Germinal center (tissue), 1 donor: Measurements from ENCODE around the gene ATF4.
"Not testable (repeated sequence)": the region's sequence is repeated elsewhere in the genome, so short reads cannot be mapped to it uniquely, and the experiment has no call there.

Experiments used
- DNase-seq: peaks from one replicate; pipeline ENCODE4 v3.0.0; 2012; ENCODE audit warnings: mixed read lengths, low spot score

The ATF4 gene

DNA sequence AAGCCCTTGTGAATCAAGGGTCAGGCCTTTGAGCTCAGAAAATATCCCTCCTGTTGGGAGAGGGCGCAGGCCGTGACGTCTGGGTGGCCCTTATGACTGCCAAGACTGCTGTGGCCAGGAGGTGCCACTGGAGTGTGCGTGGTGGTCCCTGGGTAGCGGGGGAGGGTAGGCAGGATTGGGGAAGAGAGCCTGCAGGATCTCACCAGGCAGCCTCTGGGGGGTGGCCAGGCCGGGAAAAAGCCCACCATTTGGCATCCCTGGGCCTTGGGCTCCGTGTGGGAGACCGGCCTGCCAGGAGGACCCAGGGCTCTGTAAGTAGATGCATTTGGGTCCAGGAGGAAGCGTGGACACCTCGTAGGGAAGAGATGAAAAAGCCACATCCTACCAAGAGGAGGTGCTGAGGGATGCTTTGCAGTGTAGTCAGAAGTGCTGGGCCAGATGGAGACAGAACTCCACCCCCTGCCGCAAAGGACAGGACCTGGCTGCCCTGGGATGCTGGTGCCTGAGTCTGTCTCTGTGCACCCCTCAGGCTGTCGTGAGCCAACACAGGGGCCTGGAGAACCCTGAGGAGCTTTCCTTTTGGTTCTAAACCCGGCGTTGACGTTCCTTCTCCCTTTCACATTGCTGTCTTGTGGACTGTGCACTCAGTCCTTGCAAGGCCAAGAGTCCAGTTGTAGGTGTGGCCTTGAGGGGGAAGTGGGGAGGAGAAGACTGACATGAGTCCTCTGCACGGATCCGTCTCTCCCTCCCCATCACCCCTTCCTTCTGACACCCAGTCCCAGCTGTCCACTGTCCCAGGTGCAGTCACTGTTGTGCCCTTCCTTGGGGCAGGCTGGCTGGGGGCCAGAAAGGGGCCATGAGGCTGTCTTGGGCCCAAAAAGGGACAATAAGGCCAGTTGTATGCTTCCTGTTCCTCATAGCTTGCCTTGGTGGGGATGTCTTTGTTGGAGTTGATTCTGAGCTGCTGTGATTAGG, 31.0 kb upstream of the ATF4 start:
- DNase-seq, result no peak

DNA sequence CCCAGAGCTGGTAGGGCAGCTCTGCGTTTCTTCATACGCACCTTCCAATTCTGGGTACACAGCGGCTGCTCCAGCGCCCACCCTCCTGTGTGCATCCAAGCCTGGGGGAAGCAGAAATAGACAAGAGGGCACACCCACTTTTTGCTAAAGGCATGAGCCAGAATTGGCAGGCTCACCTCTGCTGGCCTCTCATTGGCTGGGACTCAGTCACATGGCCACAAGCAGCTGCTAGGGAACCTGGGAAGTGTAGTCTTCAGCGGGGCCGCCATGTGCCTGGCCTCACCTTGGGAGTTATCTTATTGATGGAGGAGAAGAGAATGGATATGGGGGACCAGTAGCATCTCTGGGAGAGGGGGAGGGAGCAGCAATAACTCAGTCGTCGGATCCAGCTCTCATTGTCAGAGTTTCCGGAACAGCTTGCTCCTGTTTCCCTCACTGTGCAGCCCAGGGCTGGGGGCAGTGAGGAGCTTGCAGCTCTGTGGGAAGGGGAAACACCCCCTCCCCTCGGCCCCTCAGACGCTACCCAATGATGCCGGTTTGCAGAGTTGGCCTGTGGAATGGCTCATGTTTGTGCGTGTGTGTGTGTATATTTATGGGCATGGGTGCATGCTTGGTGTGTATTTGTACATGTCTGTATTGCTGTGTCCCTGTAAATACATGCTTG, 30.1 kb upstream of the ATF4 start:
- peak; percentile 93 for DNase-seq

DNA sequence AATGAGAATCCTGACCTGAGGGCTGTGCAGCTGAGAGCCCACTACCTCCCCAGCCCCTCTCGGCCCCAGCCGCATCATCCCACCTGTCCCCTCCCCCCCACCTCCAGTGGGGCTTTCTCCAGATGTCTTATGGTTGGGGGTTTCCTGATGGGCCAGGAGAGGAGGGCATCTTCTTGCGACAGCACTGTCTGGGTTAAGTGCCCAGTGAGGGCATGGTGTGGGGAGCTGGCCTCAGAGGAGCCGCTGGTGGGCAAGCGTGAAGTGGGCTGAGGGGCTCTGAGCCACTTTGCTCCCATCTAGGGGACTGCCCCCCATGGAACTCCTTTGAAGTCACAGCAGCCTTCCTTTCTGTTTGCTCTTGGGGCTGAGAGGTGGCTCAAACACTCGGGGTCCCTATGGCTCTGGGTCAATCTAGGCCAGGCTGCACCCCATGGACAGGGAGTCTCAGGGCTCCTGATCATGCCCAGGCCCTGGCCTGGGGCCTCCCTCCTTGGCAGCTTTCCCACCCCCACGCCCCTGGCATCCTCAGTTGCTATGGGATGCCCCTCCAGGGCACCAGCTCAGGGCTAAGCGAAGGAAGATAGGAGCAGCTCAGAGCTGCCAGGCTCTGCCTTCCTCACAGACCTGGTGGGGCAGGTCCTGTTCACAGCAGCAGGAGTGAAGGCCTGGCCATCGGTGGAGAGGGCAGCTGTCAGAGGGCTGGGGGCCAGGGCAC, 29.2 kb upstream of the ATF4 start:
- DNase-seq, result no peak

DNA sequence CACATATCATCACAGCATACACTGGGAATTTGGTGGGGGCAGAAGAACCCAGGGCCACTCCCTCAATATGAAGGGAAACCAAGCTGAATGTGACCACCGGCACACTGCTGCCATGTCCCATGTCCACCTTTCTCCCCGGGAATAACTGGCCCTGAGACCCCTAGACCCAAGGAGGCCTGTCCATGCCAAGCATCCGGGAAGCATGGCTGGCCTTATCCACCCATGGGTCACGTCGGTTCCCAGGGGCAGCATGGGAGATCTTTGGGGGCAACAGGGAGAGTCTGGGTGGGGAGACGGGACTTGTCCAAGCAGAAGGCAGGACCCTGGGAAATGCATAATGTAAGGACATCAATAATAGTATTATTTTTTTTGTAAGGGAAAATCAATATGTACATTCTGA, 28.7 kb upstream of the ATF4 start:
- no peak for DNase-seq

DNA sequence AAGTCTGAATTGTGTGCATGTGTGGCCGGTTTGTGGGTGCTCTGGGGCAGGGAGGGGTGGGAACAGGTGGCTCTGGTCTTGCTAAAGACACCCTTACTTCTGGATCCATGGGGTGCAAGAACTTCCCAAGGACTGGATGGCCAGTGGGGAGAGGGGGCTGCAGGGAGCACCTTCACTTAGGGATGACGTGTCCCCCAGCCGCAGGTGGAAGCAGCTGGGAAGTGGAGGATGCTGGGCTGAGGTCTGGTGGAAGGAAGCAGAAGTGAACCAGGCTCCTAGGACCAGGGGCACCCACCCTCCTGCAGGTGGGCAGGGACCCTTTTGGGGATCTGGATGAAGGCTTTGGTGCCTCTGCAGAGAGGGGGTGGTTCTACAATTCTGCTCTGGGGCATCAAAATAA, 28.2 kb upstream of the ATF4 start:
- DNase-seq, result no peak

DNA sequence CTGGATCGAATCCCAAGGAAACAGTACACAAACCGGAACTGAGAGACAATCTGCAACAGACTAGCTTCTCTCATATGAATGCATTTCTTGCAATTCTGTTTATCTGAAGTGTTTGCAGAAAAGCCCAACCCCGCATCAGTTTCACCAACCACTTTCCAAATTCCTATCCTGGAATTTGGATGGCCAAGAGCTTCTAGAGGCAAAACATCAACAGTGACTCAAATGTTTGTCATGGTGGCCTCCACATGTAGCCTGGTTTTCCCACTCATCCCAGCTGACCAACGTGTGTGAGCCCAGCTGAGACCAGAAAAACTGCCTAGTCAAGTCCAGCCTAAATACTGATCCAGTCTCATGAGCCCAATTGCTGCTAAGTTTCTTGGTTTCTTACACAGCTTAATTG, 26.6 kb upstream of the ATF4 start:
- no peak for DNase-seq

DNA sequence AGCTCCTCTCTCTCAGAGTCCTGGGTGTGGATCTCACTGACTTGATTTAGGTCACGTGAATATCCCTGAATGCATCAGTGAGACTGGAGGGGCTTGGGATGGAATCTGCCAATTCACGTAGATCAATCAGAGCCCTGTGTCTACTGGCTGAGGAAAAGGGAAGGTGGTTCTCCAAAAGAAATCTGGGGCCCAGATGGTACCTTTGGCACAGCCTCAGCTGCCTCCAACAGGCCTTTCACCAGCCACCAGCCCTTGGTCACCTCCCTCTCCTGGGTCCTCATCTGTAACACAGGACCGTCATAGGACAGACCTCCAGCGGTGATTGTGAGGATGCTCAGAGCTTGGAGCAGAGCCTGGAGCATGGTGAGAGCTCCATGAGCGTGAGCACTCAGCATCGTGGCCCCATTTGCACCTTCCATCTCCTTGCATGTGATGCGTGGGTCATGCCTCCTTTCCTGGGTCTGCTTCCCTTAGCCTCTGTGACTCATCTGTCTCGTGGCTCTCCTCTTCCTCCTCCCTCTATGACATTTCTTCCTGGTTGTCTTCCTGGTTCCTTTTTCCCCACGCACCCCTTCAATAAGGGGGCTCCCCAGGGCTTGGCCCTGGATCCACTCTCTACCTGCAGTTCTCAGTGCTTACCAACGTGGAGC, 25.8 kb upstream of the ATF4 start:
- no peak for DNase-seq

DNA sequence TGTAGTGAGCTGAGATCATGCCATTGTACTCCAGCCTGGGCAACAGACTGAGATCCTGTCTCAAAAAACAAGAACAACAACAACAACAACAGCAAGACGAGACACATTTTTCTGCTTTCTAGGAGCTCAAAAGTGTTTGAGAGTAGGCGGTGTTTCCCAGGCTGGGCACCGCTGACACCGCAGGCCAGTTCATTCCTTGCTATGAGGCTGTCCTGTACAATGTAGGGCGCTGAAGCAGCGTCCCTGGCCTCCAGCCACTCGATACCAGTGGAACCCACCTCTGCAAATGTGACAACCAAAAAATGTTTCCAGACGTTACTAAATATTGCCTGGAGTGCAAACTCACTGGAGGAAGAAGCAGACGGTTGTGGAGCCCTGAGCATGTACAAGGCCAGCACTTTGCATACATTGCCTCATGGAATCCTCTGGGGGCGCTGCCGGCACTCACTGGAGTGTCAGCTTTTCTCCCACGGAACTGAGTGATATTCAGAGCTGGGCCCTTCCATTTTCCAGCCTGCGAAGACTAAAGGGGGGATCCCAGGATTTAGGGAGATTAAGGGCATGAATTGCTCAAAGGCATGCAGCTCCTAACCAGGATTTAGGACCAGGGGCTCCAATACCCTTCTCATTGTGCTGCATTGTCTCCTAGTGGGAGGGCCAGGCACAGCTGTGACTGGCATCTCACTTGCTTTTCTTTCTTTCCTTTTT, 24.1 kb upstream of the ATF4 start:
- DNase-seq, result peak; percentile 51

DNA sequence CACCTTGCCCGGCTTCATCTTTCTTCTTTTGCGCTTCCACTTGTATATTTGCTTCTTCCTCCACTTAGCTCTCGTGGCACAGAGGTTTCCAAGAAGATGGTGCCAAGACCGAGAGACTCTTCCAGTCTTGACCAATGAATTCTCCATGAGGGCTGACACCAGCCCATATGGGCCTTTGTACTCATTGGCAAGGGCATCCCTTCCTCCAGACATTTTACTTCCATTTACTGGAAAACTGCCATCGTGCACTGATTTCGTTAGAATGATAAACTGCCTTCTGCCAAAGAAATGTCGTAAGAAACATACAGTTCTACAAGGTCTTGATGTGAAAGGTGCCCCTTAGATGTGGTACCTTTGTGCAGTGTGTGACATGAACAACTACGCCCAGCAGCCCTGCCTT, 22.9 kb upstream of the ATF4 start:
- no peak for DNase-seq

DNA sequence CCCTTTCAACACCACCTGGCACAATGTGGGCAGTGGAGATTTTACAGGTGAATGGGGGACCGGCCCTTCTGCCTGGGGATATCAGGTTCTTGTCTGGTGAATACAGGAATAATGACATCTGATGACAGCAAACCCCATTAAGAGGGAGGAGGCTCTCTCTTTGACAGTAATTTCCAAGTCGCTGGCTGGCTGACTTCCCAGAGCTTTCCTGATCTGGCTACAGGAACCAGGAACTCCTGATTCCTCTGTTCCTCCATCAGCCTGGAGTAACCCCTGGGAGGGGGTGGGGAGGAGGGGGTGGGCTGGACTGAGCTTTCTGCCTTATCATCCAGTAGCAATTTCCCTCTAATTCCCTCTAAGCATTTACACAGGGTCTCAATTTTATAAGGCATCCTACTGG, 22.0 kb upstream of the ATF4 start:
- no peak for DNase-seq

DNA sequence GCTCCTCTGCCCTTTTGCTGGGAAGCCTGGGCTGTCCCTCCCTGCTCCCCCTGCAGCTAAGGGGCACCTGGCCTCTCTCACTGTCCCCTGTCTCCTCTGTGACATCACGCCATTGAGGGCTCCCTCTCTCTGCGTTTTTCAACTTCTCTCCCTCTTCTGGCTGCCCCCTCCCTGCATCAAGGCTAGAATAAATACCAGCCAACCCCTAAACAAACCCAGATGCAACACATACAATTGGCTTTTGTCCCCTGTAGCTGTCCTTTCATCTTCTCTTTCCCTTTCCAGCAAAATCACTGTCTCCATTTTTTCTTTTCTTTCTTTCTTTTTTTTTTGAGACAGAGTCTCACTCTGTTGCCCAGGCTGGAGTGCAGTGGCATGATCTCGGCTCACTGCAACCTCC, 21.6 kb upstream of the ATF4 start:
- DNase-seq, result no peak

DNA sequence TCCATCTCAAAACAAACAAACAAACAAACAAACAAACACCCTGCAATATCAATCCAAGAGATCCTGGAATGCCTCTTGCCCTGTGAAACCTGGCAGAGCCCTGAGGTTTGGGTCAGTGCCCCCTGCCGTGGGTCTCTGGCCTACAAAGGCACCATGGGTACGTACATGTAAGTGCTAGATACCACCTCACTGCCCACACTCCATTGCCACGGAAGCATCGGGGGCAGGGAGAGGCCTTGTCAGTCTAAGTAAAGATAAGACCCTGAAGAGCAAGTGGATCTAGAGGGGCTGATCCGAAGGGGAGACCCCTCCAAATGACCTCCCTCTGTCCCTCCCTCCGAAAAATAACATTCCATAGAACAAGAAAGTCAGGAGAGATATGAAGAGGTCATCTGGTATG, 20.3 kb upstream of the ATF4 start:
- DNase-seq, result no peak

DNA sequence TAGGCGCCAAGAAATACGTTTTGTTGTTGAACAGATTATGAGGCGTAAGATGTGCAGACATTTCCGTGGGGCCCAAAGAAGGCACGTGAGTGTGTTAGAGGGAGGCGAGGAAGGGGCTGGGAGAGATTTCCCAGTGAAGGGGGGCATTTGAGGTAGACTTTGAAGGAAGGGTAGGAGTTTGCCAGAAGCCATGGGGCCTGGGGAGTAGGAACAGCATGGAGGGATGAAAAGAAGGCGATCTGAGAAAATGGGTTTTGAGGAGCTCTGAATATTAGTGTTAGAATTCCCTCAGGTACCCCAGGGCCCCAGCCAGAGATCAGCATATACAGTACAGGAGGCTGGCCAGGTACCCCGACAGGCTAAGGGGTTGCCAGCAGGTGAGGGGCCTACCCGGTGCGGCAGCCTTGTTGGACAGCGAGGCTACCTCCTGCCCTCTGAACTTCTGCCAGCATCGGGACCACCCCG, 18.7 kb upstream of the ATF4 start:
- no peak for DNase-seq

DNA sequence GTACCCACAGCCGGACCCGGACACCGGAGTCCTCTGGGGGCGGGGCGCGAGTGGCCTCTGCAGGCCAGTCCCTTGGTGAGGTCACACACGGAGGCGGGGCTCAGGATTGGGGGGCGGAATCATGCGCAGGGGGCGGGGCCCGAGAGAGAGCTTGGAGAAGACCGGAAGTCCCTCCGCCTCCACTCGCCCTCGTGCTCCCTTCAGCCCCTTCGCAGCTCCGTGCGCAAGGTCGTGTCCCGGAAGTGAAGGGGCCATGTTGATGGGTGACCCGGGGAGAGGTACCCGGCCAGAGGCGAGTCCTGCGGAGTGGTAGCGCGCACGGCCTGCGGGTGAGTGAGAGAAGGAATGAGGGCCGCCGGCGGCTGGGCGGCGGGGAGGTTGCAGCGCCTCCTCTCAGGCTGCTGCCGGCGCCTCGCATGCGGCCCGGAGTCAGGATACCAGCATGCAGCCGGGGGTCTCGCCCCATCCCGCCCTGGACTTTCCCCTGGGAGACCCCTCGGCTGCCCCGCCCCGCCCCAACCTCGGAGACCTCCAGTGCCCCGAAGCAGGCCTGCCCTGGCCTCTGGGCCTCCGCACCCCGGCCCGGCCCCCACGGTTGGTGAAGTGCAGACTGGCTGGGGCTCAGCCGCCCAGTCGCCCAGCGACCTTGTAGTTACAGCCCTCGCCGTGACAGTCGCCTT, 18.1 kb upstream of the ATF4 start, which contains the start of gene MIEF1:
MIEF1 (plus strand) TSS at position 182 of the 680 bp plus-strand sequence. CDS start 9,005 bp downstream, outside the sequence.
- peak; percentile 92 for DNase-seq

DNA sequence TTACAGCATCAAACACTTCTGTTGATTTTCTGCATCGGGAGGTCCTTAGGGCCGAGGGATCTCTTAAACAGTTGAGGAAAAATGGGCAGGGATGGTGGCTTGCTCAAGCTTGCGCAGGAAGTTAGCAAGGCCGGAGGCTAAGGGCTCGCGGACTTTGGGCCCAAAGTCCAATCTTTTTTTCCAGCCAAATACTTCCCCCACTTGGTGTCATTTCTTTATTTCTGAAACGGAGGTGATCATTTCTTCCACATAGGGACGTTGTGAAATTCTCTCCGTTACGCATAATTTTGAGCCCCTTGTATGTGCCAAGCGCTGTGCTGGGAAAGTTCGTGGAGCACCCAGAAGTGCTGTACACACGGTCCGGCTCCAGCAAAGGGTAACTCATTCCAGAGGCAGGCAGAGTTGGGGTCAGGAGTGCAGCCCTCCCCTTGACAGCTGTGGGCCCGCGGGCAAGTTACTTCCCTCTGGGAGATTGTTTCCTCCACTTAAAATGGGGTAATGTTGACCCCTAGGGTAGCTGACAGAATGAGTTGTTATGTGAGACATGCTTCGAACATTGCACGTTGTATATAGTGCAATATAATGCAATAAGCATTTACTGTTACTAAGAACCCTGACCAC, 17.5 kb upstream of the ATF4 start:
- no peak for DNase-seq

DNA sequence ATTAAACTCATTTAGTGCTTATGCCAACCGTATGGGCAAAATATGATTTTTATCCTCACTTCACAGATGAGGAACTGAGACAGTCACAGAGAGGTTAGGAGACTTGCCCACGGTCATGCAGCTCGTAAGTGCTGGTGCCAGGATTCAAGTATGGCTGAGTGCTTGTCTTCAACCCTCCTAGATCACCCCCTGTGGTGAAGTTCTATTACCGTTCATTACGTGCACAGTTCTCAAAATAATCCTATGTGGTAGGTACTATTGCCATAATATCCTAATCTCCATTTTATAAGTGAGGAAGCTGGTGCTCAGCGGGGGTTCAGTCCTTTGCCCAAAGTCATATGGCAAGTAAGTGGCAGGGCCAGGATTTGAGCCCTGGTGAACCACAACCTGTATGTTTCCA, 16.7 kb upstream of the ATF4 start:
- no peak for DNase-seq

DNA sequence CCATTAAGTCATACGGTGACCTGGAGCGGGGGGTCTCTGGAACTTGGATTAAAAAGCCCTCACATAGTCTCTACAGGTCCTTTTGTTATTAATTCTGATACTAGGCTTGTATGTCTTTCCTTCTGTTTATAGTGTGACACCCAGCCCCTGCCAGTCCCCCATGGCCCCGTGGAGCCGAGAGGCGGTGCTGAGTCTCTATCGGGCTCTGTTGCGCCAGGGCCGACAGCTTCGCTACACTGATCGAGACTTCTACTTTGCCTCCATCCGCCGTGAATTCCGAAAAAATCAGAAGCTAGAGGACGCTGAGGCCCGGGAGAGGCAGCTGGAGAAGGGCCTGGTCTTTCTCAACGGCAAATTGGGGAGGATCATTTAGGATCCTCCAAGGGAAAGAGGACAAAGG, 16.3 kb upstream of the ATF4 start:
- DNase-seq, result no peak

DNA sequence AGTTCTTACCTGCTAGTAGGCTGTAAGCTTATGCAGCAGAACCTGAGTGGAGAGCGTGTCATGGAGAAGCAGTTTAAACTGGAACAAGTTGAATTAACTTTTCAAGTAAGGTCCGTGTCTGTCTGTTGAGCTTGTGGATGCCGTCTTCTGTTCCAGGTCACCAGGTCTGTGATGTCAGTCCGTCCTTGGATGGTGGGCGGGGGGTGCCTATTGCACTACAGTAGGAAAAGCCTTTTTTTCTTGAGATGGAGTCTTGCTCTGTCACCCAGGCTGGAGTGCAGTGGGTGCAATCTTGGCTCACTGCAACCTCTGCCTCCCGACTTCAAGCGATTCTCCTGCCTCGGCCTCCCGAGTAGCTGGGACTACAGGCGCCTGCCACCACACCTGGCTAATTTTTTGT, 13.3 kb upstream of the ATF4 start:
- DNase-seq, result not testable (repeated sequence)

DNA sequence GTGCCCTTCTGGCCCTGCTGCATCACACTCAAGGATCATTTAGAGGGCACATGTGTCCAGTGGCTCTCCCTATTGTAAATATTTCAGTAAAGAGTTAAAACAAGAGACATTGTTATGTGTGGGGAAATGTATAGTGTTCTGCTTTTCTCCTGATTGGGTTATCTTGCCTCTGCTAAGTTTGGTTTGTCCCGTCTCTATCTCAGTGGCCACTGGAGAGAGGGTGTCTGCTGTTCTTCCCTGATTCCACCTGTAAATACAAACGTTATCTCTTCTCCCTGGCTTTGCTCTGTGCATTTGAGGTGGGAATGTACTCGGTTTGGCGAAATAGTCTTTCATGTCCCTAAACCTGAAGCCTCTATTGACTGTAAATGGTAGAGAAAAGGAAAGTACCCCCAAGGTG, 12.0 kb upstream of the ATF4 start:
- no peak for DNase-seq

DNA sequence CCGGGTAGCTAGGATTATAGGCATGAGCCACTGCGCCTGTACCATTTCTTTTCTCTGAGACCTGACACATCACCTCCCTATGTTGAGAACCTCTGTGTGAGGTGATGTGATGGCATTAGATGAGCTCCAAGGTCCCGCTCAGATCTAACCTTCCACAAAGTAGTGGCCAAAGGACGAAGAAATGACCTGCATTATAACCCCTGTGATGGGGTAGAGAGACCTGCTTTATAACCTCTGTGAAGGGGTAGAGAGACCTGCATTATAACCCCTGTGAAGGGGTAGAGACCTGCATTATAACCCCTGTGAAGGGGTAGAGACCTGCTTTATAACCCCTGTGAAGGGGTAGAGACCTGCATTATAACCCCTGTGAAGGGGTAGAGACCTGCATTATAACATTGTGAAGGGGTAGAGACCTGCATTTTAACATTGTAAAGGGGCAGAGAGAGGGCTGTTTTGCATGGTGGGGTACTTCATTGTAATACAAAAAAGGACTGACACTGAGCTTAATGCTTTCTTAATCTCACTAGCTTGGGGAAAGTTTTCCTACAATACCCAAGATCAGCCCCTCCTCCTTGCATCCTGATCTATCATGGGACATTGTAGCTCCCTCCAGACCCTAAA, 9.7 kb upstream of the ATF4 start:
- DNase-seq, result no peak
